ENCODE results near the gene CPEB2. TPM values are rescaled to one million over a fixed set of nuclear protein-coding genes. Genes with fewer than 3 reads are reported as not detected.

CPEB2 gene
- total and polyA plus RNA-seq, 2 of the 8 experiments (the other 6 are each of a cell fraction or from before 2014, with no cell fraction given) = 0.39 to 1.9 TPM

DNA sequence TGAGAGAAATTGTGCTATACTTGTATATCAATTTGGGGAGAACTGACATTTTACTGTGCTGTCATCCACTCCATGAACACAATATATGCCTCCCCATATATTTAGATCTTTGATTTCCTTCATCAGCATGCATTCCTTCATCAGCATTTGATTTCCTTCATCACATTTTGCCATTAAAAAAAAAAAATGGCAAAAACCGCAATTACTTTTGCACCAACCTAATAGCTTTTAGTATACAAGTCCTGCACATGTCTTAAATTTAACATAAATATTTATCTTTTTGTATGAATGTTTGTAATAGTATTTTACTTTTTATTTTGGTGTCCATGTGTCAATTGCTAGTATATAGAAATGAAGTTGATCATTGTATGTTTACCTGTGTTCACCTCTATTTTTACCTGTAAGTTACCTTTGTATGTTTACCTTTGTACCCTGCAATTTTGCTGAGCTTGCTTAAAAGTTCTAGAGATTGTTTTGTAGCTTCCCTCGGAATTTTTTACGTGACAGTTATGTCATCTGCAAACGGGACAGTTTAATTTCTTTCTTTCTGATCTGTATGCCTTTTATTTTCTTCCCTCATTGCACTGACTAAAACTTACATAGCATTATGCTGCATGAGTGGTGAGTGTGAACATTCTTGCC lies 86.2 kb downstream of the CPEB2 start:
- no peak overlapping the region for H2AFZ ChIP-seq (ENCODE audit: low read length)

More for the DNA sequence above, 86.2 kb downstream of the CPEB2 start:
- Histone ChIP-seq H3K18ac (ENCODE audit: extremely low read depth, low read length) (no peak overlapping the region), H3K4ac (replicated peaks; ENCODE audit: insufficient read length, low read depth, low read length) (no peak overlapping the region), H2BK120ac (replicated peaks; ENCODE audit: low read depth, low read length) (no peak overlapping the region), H2BK12ac (ENCODE audit: low read depth, low read length) (no peak overlapping the region), H3K79me1 (ENCODE audit: low read depth, low read length) (no peaks in the 10 kb centered on the region), H3K9me3 (ENCODE audit: insufficient read depth in 2 of 2, low read depth in 1 of 2, low read length in 1 of 2) (peaks cover 4 to 9% of the 10 kb centered on the region in 2 experiments; a peak in 1 of 4 replicates), H4K91ac (replicated peaks; ENCODE audit: insufficient read length, low read length) (no peak overlapping the region), H3K4me2 (ENCODE audit: insufficient read depth in 1 of 2, low read depth in 2 of 2, low read length in 2 of 2) (no peak overlapping the region), H3K36me3 (ENCODE audit: control insufficient read depth in 2 of 4, insufficient read depth in 4 of 4, low read length in 3 of 4) (no peaks in the 10 kb centered on the region), H2BK5ac (ENCODE audit: low read depth, low read length) (no peak overlapping the region), H4K20me1 (replicated peaks in 1 of 2; ENCODE audit: control insufficient read depth in 1 of 2, insufficient read depth in 2 of 2, low read length in 2 of 2) (no peaks in the 10 kb centered on the region), H2BK15ac (ENCODE audit: low read length) (no peak overlapping the region), H3K4me1 (replicated peaks in 1 of 4; ENCODE audit: control insufficient read depth in 3 of 4, insufficient read depth in 4 of 4, low read length in 3 of 4) (peaks cover 0 to 4% (median under 1%) of the 10 kb centered on the region in 4 experiments; a peak in 2 of 7 replicates), H3K56ac (replicated peaks; ENCODE audit: insufficient read length, low read depth, low read length) (no peak overlapping the region), H3K4me3 (ENCODE audit: extremely low read depth in 1 of 4, insufficient read depth in 2 of 4, low read depth in 3 of 4, low read length in 4 of 4) (no peak overlapping the region), H2BK20ac (ENCODE audit: low read length) (no peak overlapping the region), H3K23me2 (ENCODE audit: low read depth, low read length) (no peaks in the 10 kb centered on the region), H4K8ac (ENCODE audit: extremely low read depth, insufficient read depth, low read length) (no peak overlapping the region), H3K23ac (ENCODE audit: insufficient read length) (no peak overlapping the region), H3K14ac (ENCODE audit: insufficient read length) (no peak overlapping the region), H3K27ac (ENCODE audit: low read depth, low read length) (no peak overlapping the region), H3K9ac (replicated peaks in 1 of 4; ENCODE audit: extremely low read depth in 1 of 4, low read depth in 3 of 4, low read length in 3 of 4) (no peak overlapping the region), H2AK5ac (ENCODE audit: low read depth, low read length) (no peak overlapping the region), H3K79me2 (ENCODE audit: control insufficient read depth in 1 of 2, insufficient read depth in 2 of 2, low read length in 2 of 2) (no peaks in the 10 kb centered on the region), H4K5ac (ENCODE audit: insufficient read length, low read depth, low read length) (no peak overlapping the region), H3K27me3 (replicated peaks in 1 of 4; ENCODE audit: control insufficient read depth in 3 of 4, extremely low read depth in 1 of 4, insufficient read depth in 3 of 4, low read length in 3 of 4) (no peaks in the 10 kb centered on the region)
- FAIRE-seq (no peak), DNase-seq (ENCODE audit: low read depth in 1 of 2, low spot score in 2 of 2) (no peak)
- TF ChIP-seq MAFK (IDR thresholded peaks at IDR 0.05; ENCODE audit: low read depth, low read length) = peak; percentile 83; the same call in 1 of the 2 replicates
- TF ChIP-seq NRF1 (IDR thresholded peaks at IDR 0.05; ENCODE audit: low read depth, low read length) = no peak
- CTCF ChIA-PET (ENCODE audit: partially characterized antibody) = interaction anchor here (0.7 kb wide), 1 partner anchor 20 kb away, joined by 3 read pairs; no protein-coding TSS in a partner anchor
- POLR2A ChIA-PET (ENCODE audit: partially characterized antibody) = no interaction called here
- WGBS, 2 experiments (ENCODE audit: extremely low coverage in 1 of 2, insufficient coverage in 1 of 2, insufficient read length in 1 of 2, insufficient replicate concordance in 2 of 2, low coverage in 1 of 2, low lambda C conversion rate in 2 of 2, missing lambda C conversion rate in 1 of 2) = 87% methylated on average over 4 of the region's 4 CpGs; no CpG with 5 or more reads in 1 of the 2 experiments

Data from H1 (cell line).